ENCODE results near the gene VWA8.

Gene VWA8

DNA sequence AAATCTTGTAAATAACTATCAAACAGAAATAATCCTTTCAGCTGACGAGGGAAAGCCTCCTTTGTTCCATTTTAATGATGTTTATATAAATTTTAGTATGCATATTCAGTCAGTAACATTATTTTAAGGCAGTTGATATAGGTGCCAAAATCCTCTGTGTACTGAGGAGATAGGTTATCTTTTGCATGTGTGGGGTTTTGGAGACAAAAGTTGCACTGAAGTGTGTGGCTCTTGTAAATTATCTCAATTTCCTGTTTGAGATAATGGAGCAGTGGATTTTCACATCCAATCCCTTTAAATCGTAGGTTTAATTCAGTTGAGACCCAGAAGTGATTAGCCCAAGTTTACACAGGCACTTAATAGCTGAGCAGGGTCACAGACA lies 396.9 kb downstream of the VWA8 start:
- Histone ChIP-seq H3K4me3 (no peak overlapping the region), H3K9me3 (no peaks in the 10 kb centered on the region), H3K36me3 (peaks cover 0 to 8% (median 0%) of the 10 kb centered on the region in 3 donors), H3K4me1 (peaks cover 0 to 22% (median 3%) of the 10 kb centered on the region in 4 donors), H3K27me3 (no peaks in the 10 kb centered on the region), H3K27ac (no peak overlapping the region)
- DNase-seq, result no peak
- TF ChIP-seq, protein P1, sequence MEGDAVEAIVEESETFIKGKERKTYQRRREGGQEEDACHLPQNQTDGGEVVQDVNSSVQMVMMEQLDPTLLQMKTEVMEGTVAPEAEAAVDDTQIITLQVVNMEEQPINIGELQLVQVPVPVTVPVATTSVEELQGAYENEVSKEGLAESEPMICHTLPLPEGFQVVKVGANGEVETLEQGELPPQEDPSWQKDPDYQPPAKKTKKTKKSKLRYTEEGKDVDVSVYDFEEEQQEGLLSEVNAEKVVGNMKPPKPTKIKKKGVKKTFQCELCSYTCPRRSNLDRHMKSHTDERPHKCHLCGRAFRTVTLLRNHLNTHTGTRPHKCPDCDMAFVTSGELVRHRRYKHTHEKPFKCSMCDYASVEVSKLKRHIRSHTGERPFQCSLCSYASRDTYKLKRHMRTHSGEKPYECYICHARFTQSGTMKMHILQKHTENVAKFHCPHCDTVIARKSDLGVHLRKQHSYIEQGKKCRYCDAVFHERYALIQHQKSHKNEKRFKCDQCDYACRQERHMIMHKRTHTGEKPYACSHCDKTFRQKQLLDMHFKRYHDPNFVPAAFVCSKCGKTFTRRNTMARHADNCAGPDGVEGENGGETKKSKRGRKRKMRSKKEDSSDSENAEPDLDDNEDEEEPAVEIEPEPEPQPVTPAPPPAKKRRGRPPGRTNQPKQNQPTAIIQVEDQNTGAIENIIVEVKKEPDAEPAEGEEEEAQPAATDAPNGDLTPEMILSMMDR (IDR thresholded peaks at IDR 0.05), result no peak
- intact Hi-C loops (cut with DNase I; ENCODE audit: low total_unique reads), result no loop called here

GRCh38 chr13:41563341-41563983 lies 397.4 kb downstream of the VWA8 start:
- Histone ChIP-seq H3K27me3 (no peaks in the 10 kb centered on the region), H3K4me3 (no peak overlapping the region), H3K27ac (no peak overlapping the region), H3K36me3 (peaks cover 0 to 8% (median 0%) of the 10 kb centered on the region in 3 donors), H3K4me1 (peaks cover 0 to 18% (median under 1%) of the 10 kb centered on the region in 4 donors), H3K9me3 (no peaks in the 10 kb centered on the region)
- TF ChIP-seq, protein P1 (IDR thresholded peaks at IDR 0.05), result no peak
- intact Hi-C loops (cut with DNase I; ENCODE audit: low total_unique reads), result no loop called here
- no peak for DNase-seq

DNA sequence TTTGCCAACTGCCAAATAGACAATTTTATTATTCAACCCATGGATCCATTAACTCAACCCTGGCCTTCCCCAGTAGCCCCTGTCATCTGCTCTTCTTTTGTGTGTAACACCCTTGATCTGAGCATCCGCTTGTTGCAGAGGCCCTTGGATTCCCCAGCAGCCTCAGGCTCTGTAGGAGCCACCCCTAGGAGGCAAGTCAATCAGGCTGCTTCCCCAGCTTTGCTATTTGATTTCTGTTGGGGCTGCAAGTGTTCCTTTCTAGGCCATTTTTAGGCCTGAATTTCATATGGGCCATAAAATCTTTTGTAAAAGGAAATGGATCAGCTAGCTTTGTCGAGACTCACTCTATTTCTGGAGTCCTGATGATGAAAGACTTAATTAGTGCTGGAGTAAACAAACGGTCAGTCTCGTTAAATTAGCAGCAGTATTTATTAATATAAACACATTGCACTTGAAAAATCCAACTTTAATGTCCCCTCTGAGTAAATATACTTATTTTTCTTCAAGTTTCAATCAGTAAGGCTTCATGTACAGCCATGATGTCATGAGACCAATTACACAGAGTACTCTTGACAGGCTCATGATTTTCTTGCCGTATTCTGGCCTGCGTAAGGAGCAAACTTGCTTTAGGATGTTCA lies 398.2 kb downstream of the VWA8 start:
- Histone ChIP-seq H3K4me3 (no peak overlapping the region), H3K9me3 (no peaks in the 10 kb centered on the region), H3K27ac (no peak overlapping the region), H3K4me1 (peaks cover 0 to 12% (median 0%) of the 10 kb centered on the region in 4 donors), H3K36me3 (peaks cover 0 to 4% (median 0%) of the 10 kb centered on the region in 3 donors), H3K27me3 (no peaks in the 10 kb centered on the region)
- TF ChIP-seq, protein P1 (IDR thresholded peaks at IDR 0.05), result no peak
- DNase-seq, result no peak
- intact Hi-C loops (cut with DNase I; ENCODE audit: low total_unique reads), result no loop called here

- Histone ChIP-seq H3K4me1 (peaks cover 0 to 12% (median 0%) of the 10 kb centered on the region in 4 donors), H3K9me3 (no peaks in the 10 kb centered on the region), H3K4me3 (no peak overlapping the region), H3K27ac (no peak overlapping the region), H3K27me3 (no peaks in the 10 kb centered on the region), H3K36me3 (no peaks in the 10 kb centered on the region)
- no peak for DNase-seq
- intact Hi-C loops (cut with DNase I; ENCODE audit: low total_unique reads), result no loop called here
- TF ChIP-seq, protein P1 (IDR thresholded peaks at IDR 0.05), result no peak
These were observed 398.8 kb downstream of the VWA8 start for GRCh38 chr13:41562083-41562482.

GRCh38 chr13:41561170-41561569 lies 399.7 kb downstream of the VWA8 start:
- no peaks in the 10 kb centered on the region for H3K9me3 ChIP-seq
- intact Hi-C loops (cut with DNase I; ENCODE audit: low total_unique reads), result no loop called here
- no peaks in the 10 kb centered on the region for H3K27me3 ChIP-seq
- peaks cover 0 to 12% (median 0%) of the 10 kb centered on the region in 4 donors for H3K4me1 ChIP-seq
- H3K27ac ChIP-seq, result no peak overlapping the region
- TF ChIP-seq, protein P1 (IDR thresholded peaks at IDR 0.05), result no peak
- no peak overlapping the region for H3K4me3 ChIP-seq
- no peaks in the 10 kb centered on the region for H3K36me3 ChIP-seq
- no peak for DNase-seq

Measured in tibial artery (tissue), 4 donors.